Smooth muscle cell (in vitro differentiated cells): ENCODE measurements around the gene TARP.
A peak's percentile ranks its signal among the peaks of the same experiment; 100 is the strongest.

Source experiments
- DNase-seq: peaks from one replicate; lab custom pipeline; 2025; ENCODE audit not compliant: unreplicated experiment; lab: John Stamatoyannopoulos, UW
- H2AFZ ChIP-seq: fragments of 200-600 bp; sonication (generic); 2 replicates; pipeline ENCODE4 v1.6.0; 2016; ENCODE audit warnings: antibody characterized with exemption, low read depth, mild to moderate bottlenecking
- H3F3A ChIP-seq: fragments of 200-600 bp; sonication (generic); 2 replicates; pipeline ENCODE4 v1.6.0; 2017; ENCODE audit warnings: antibody characterized with exemption, low read depth
- H3K27ac ChIP-seq: fragments of 200-600 bp; sonication (generic); 2 replicates; pipeline ENCODE4 v1.5.1; 2016; ENCODE audit warnings: low read depth, mild to moderate bottlenecking
- H3K27me3 ChIP-seq: fragments of 200-600 bp; sonication (generic); 2 replicates; pipeline ENCODE4 v1.6.1; 2016; ENCODE audit warnings: low read depth, mild to moderate bottlenecking
- H3K36me3 ChIP-seq: fragments of 200-600 bp; sonication (generic); 2 replicates; pipeline ENCODE4 v1.5.1; 2016; ENCODE audit warnings: low read depth
- H3K4me1 ChIP-seq: fragments of 200-600 bp; sonication (generic); 2 replicates; pipeline ENCODE4 v1.5.1; 2016; ENCODE audit warnings: low read depth
- H3K4me2 ChIP-seq: fragments of 200-600 bp; sonication (generic); 2 replicates; pipeline ENCODE4 v1.6.0; 2016; ENCODE audit warnings: mild to moderate bottlenecking
- H3K4me3 ChIP-seq: fragments of 200-600 bp; sonication (generic); 2 replicates; pipeline ENCODE4 v1.5.1; 2016; ENCODE audit warnings: mild to moderate bottlenecking
- H3K79me2 ChIP-seq: fragments of 200-600 bp; sonication (generic); 2 replicates; pipeline ENCODE4 v1.6.0; 2016; ENCODE audit warnings: low read depth, mild to moderate bottlenecking
- H3K9ac ChIP-seq: fragments of 200-600 bp; sonication (generic); 2 replicates; pipeline ENCODE4 v1.6.0; 2016; ENCODE audit warnings: low read depth
- H3K9me3 ChIP-seq: fragments of 200-600 bp; sonication (generic); replicated peaks from 2 replicates; pipeline ENCODE4 v1.5.1; 2016; ENCODE audit warnings: low read depth
- H4K20me1 ChIP-seq: fragments of 200-600 bp; sonication (generic); 2 replicates; pipeline ENCODE4 v1.6.0; 2016; ENCODE audit warnings: low read depth
- CTCF ChIP-seq: fragments of 200-600 bp; sonication (generic); IDR thresholded peaks from 2 replicates; pipeline ENCODE4 v1.5.1; 2017; ENCODE audit warnings: borderline replicate concordance, mild to moderate bottlenecking, antibody characterized with exemption; ENCODE audit not compliant: insufficient read depth, poor library complexity, severe bottlenecking
- WGBS: methylation state at CpG from one replicate; pipeline ENCODE4 v1.1.7; 2016; ENCODE audit warnings: low lambda C conversion rate; 5-methylcytosine and 5-hydroxymethylcytosine counted together

TARP gene

GRCh38 chr7:38312821-38313220 lies 39.4 kb upstream of the TARP start:
- Histone ChIP-seq H3K27me3 (no peaks in the 10 kb centered on the region), H3K27ac (no peak overlapping the region), H3K9me3 (no peaks in the 10 kb centered on the region), H4K20me1 (no peaks in the 10 kb centered on the region), H3K4me3 (no peak overlapping the region), H3K79me2 (no peaks in the 10 kb centered on the region), H3K4me2 (peak overlapping the region; percentile 3), H3K9ac (no peak overlapping the region), H3F3A (no peaks in the 10 kb centered on the region), H3K4me1 (no peaks in the 10 kb centered on the region), H3K36me3 (no peaks in the 10 kb centered on the region), H2AFZ (no peak overlapping the region)
- WGBS, result 62% methylated on average over 2 of the region's 2 CpGs
- no peak for DNase-seq
- no peak for TF ChIP-seq CTCF

GRCh38 chr7:38311329-38311937 lies 38.0 kb upstream of the TARP start:
- no peak overlapping the region for H3K9ac ChIP-seq
- WGBS, result 98% methylated on average over 28 of the region's 38 CpGs
- DNase-seq, result no peak

GRCh38 chr7:38310591-38311101 lies 37.2 kb upstream of the TARP start:
- Histone ChIP-seq H3K36me3 (no peaks in the 10 kb centered on the region), H4K20me1 (no peaks in the 10 kb centered on the region), H3K79me2 (no peaks in the 10 kb centered on the region), H3F3A (no peaks in the 10 kb centered on the region), H3K9ac (no peak overlapping the region), H3K9me3 (no peaks in the 10 kb centered on the region), H3K27me3 (no peaks in the 10 kb centered on the region), H3K4me3 (no peak overlapping the region), H3K4me2 (peak overlapping the region; percentile 36), H3K4me1 (no peaks in the 10 kb centered on the region), H2AFZ (no peak overlapping the region), H3K27ac (no peak overlapping the region)
- no peak for DNase-seq
- no peak for TF ChIP-seq CTCF
- 76% methylated on average over 6 of the region's 6 CpGs for WGBS

More at GRCh38 chr7:38311329-38311937, 38.0 kb upstream of the TARP start:
- no peak overlapping the region for H3K4me3 ChIP-seq
- no peaks in the 10 kb centered on the region for H3F3A ChIP-seq
- H4K20me1 ChIP-seq, result no peaks in the 10 kb centered on the region
- H3K9me3 ChIP-seq, result no peaks in the 10 kb centered on the region
- H2AFZ ChIP-seq, result no peak overlapping the region
- TF ChIP-seq CTCF, result no peak
- no peaks in the 10 kb centered on the region for H3K27me3 ChIP-seq
- H3K4me1 ChIP-seq, result no peaks in the 10 kb centered on the region
- H3K79me2 ChIP-seq, result no peaks in the 10 kb centered on the region
- H3K27ac ChIP-seq, result no peak overlapping the region
- H3K36me3 ChIP-seq, result no peaks in the 10 kb centered on the region
- H3K4me2 ChIP-seq, result no peak overlapping the region

- H3K4me1 ChIP-seq, result no peaks in the 10 kb centered on the region
- no peaks in the 10 kb centered on the region for H3K9me3 ChIP-seq
- DNase-seq, result no peak
- no peaks in the 10 kb centered on the region for H3K27me3 ChIP-seq
- no peaks in the 10 kb centered on the region for H3K36me3 ChIP-seq
- H3K27ac ChIP-seq, result no peak overlapping the region
- TF ChIP-seq CTCF, result no peak
- H3K4me2 ChIP-seq, result no peak overlapping the region
- 97% methylated on average over 5 of the region's 5 CpGs for WGBS
- H3F3A ChIP-seq, result no peaks in the 10 kb centered on the region
- H3K79me2 ChIP-seq, result no peaks in the 10 kb centered on the region
- H3K9ac ChIP-seq, result no peak overlapping the region
- H4K20me1 ChIP-seq, result no peaks in the 10 kb centered on the region
- H2AFZ ChIP-seq, result no peak overlapping the region
- H3K4me3 ChIP-seq, result no peak overlapping the region
These were observed 36.1 kb upstream of the TARP start for GRCh38 chr7:38309555-38309954.
